Activated CD4-positive, alpha-beta T cell treated with anti-CD3 and anti-CD28 coated beads, Interleukin-2, amount 50 U/mL, for 4 hours (primary cell): ENCODE measurements around the gene FAM107B.

ENCODE experiments used
- DNase-seq, 2 experiments: peaks; one replicate each; pipeline ENCODE4 v3.0.0-alpha.2; 2020

FAM107B gene

GRCh38 chr10:14776546-14776945 lies 1.8 kb upstream of the FAM107B start:
- no peak for DNase-seq

- no peak for DNase-seq
Observed at GRCh38 chr10:14775656-14776055, 959 bp upstream of the FAM107B start.

GRCh38 chr10:14774214-14774580 lies 500 bp downstream of the FAM107B start:
- DNase-seq = no peak

- no peak for DNase-seq
Observed at GRCh38 chr10:14773551-14774213, 1.0 kb downstream of the FAM107B start.

GRCh38 chr10:14772399-14772798 lies 2.3 kb downstream of the FAM107B start:
- no peak for DNase-seq

- DNase-seq = no peak
Observed at GRCh38 chr10:14770927-14771326, 3.8 kb downstream of the FAM107B start.

- DNase-seq = no peak
Observed at GRCh38 chr10:14761372-14761771, 13.3 kb downstream of the FAM107B start.

GRCh38 chr10:14758994-14759664 lies 15.6 kb downstream of the FAM107B start:
- peak; percentile 12 to 16 for DNase-seq

GRCh38 chr10:14758451-14758850 lies 16.2 kb downstream of the FAM107B start:
- DNase-seq = no peak

- DNase-seq = no peak
Observed at GRCh38 chr10:14757986-14758385, 16.7 kb downstream of the FAM107B start.

- DNase-seq = no peak
Observed at GRCh38 chr10:14757394-14757793, 17.3 kb downstream of the FAM107B start.

- DNase-seq = no peak
Observed at GRCh38 chr10:14753441-14753840, 21.3 kb downstream of the FAM107B start.

- no peak for DNase-seq
Observed at GRCh38 chr10:14751921-14752320, 22.8 kb downstream of the FAM107B start.

GRCh38 chr10:14751014-14751896 lies 23.4 kb downstream of the FAM107B start:
- DNase-seq = no peak

- no peak for DNase-seq
Observed at GRCh38 chr10:14749070-14749809, 25.5 kb downstream of the FAM107B start.

- no peak for DNase-seq
Observed at GRCh38 chr10:14748441-14748840, 26.3 kb downstream of the FAM107B start.

GRCh38 chr10:14742815-14743214 lies 31.9 kb downstream of the FAM107B start:
- no peak for DNase-seq

GRCh38 chr10:14742382-14742781 lies 32.3 kb downstream of the FAM107B start:
- no peak for DNase-seq

GRCh38 chr10:14740684-14741247 lies 33.9 kb downstream of the FAM107B start:
- no peak for DNase-seq

- no peak for DNase-seq
Observed at GRCh38 chr10:14737808-14738545, 36.7 kb downstream of the FAM107B start.

GRCh38 chr10:14736600-14737081 lies 38.1 kb downstream of the FAM107B start:
- DNase-seq = no peak

- DNase-seq = no peak
Observed at GRCh38 chr10:14736043-14736442, 38.7 kb downstream of the FAM107B start.
